CD14-positive monocyte (primary cell): ENCODE data around the gene PXDC1. TPM values are rescaled to one million over a fixed set of nuclear protein-coding genes. Genes with fewer than 3 reads are reported as not detected.

Experiments used
- DNase-seq, 3 donors: peaks; one replicate each; pipeline ENCODE4 v3.0.0-alpha.2; 2011 to 2022
- H2AFZ ChIP-seq: 2 replicates; pipeline ENCODE4 v1.6.0; 2012; ENCODE audit warnings: mild to moderate bottlenecking, low read depth, low read length, inconsistent platforms; ENCODE audit not compliant: insufficient read depth, poor library complexity, severe bottlenecking
- H3K27ac ChIP-seq, 2 donors: 1 replicate in 1 of 2; 2 replicates in 1 of 2; pipeline ENCODE4 v1.5.1; 2012 to 2013; ENCODE audit warnings: low read length in 2 of 2, control low read depth in 1 of 2, inconsistent platforms in 1 of 2, low read depth in 1 of 2, mild to moderate bottlenecking in 1 of 2
- H3K27me3 ChIP-seq, 2 donors: one replicate each; pipeline versions ENCODE4 v1.6.0 to v1.6.1; 2011 to 2013; ENCODE audit warnings: low read length in 2 of 2; ENCODE audit not compliant: control insufficient read depth in 2 of 2, insufficient read depth in 2 of 2
- H3K36me3 ChIP-seq, 2 donors: replicated peaks in 1 of 2; 1 replicate in 1 of 2; 2 replicates in 1 of 2; pipeline versions ENCODE4 v1.5.1 to v1.6.1; 2012 to 2013; ENCODE audit warnings: low read length in 2 of 2, control low read depth in 1 of 2, inconsistent platforms in 1 of 2, mild to moderate bottlenecking in 1 of 2; ENCODE audit not compliant: insufficient read depth in 2 of 2, control insufficient read depth in 1 of 2
- H3K4me1 ChIP-seq, 2 donors: 1 replicate in 1 of 2; 2 replicates in 1 of 2; pipeline versions ENCODE4 v1.5.1 to v1.6.1; 2012 to 2013; ENCODE audit warnings: low read length in 2 of 2, control low read depth in 1 of 2, inconsistent platforms in 1 of 2, mild to moderate bottlenecking in 1 of 2, moderate library complexity in 1 of 2; ENCODE audit not compliant: insufficient read depth in 2 of 2, control insufficient read depth in 1 of 2
- H3K4me2 ChIP-seq: replicated peaks from 2 replicates; pipeline ENCODE3; 2012; ENCODE audit warnings: low read length, moderate library complexity, mild to moderate bottlenecking; ENCODE audit not compliant: poor library complexity, severe bottlenecking; ENCODE audit errors: extremely low read depth
- H3K4me3 ChIP-seq, 3 experiments: fragments of 200-600 bp in 1 of 3; sonication (generic) in 1 of 3; replicated peaks in 1 of 3; 1 replicate in 2 of 3; 2 replicates in 1 of 3; pipeline ENCODE4 v1.5.1; 2011 to 2013; ENCODE audit warnings: low read length in 3 of 3, mild to moderate bottlenecking in 3 of 3, control low read depth in 2 of 3, low read depth in 2 of 3, inconsistent platforms in 1 of 3, moderate library complexity in 1 of 3
- H3K79me2 ChIP-seq: 2 replicates; pipeline ENCODE4 v1.6.0; 2012; ENCODE audit warnings: mild to moderate bottlenecking, control low read depth, inconsistent platforms, low read length, moderate library complexity; ENCODE audit not compliant: insufficient read depth
- H3K9ac ChIP-seq: 2 replicates; pipeline ENCODE4 v1.6.0; 2017; ENCODE audit warnings: low read length, mild to moderate bottlenecking; ENCODE audit not compliant: insufficient read depth, poor library complexity, severe bottlenecking
- H3K9me3 ChIP-seq, 2 donors: replicated peaks in 1 of 2; 1 replicate in 1 of 2; 2 replicates in 1 of 2; pipeline versions ENCODE4 v1.5.1 to v1.6.1; 2012 to 2013; ENCODE audit warnings: low read length in 2 of 2, control low read depth in 1 of 2; ENCODE audit not compliant: control insufficient read depth in 1 of 2, insufficient read depth in 1 of 2
- H4K20me1 ChIP-seq: 2 replicates; pipeline ENCODE4 v1.6.0; 2012; ENCODE audit warnings: mild to moderate bottlenecking, low read length, control low read depth, moderate library complexity; ENCODE audit not compliant: insufficient read depth
- H3K27ac Mint-ChIP-seq, 7 donors: one replicate each; pipeline ENCODE4 v1.8.0; 2020; ENCODE audit warnings: mild to moderate bottlenecking in 7 of 7, mixed read lengths in 7 of 7, moderate library complexity in 6 of 7, inconsistent platforms in 2 of 7
- H3K27me3 Mint-ChIP-seq, 3 donors: one replicate each; pipeline ENCODE4 v1.8.0; 2021 to 2022; ENCODE audit warnings: low read depth in 3 of 3, mild to moderate bottlenecking in 3 of 3, mixed read lengths in 3 of 3, moderate library complexity in 3 of 3, inconsistent platforms in 1 of 3
- H3K36me3 Mint-ChIP-seq, 2 donors: one replicate each; pipeline ENCODE4 v1.8.0; 2020; ENCODE audit warnings: mixed read lengths in 2 of 2, inconsistent platforms in 1 of 2, mild to moderate bottlenecking in 1 of 2
- H3K4me1 Mint-ChIP-seq: one replicate; pipeline ENCODE4 v1.8.0; 2020; ENCODE audit warnings: mild to moderate bottlenecking, mixed read lengths
- H3K4me3 Mint-ChIP-seq, 2 donors: one replicate each; pipeline ENCODE4 v1.8.0; 2020; ENCODE audit warnings: mild to moderate bottlenecking in 2 of 2, mixed read lengths in 2 of 2, moderate library complexity in 1 of 2
- H3K9me3 Mint-ChIP-seq, 7 donors: one replicate each; pipeline ENCODE4 v1.8.0; 2020 to 2022; ENCODE audit warnings: mixed read lengths in 7 of 7, mild to moderate bottlenecking in 6 of 7, moderate library complexity in 6 of 7, inconsistent platforms in 2 of 7
- WGBS: methylation state at CpG from one replicate; pipeline ENCODE4 v1.1.5; 2013; ENCODE audit warnings: missing lambda C conversion rate; ENCODE audit not compliant: insufficient coverage; 5-methylcytosine and 5-hydroxymethylcytosine counted together
- intact Hi-C, 2 donors: fragments of 100-400 bp; cut with micrococcal nuclease; formaldehyde crosslinking; loops; one replicate each; pipeline versions ENCODE4 v1.15.0 to v1.15.1; 2023
- polyA plus RNA-seq, 3 donors: library from polyadenylated mRNA; depleted of rRNA in 1 of 3; unstranded in 2 of 3; stranded (reverse) in 1 of 3; fragments of 300-500 nt in 2 of 3; fragments of >200 nt in 1 of 3; fragmentation: Illumina TruSeq in 2 of 3; gene quantifications; 1 replicate in 2 of 3; 2 replicates in 1 of 3; pipeline ENCODE4 v1.2.3, GENCODE V29; 2012 to 2021
- TF ChIP-seq, protein P1 (sequence below): fragments of 200-600 bp; IDR thresholded peaks from one replicate; pipeline ENCODE4 v1.8.0; 2022; ENCODE audit warnings: antibody characterized with exemption, mild to moderate bottlenecking

PXDC1 gene
- polyA plus RNA-seq, 3 donors: 0.48 to 0.92 (median 0.55) TPM

DNA sequence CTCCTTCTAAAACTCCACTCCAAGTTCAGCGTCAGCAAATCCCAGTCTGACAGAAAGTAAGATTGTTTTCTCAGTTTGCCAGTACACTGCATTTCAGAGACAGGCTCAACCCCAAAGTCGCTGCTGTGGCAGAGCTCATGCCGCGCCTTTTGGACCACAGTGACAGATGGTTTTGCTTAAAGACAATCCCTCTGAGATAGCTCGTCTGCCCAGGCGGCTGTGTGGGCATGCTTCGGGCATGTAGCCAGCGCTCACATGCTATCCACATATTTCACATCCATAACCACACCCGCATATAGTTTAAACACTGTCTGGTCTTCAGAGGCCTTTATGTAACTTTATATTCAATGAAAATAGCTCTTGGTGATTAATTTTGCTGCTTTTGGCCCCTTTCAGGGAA, 14.7 kb upstream of the PXDC1 start:
- Histone ChIP-seq H3K9ac (no peak overlapping the region), H2AFZ (no peak overlapping the region), H3K4me3 (no peak overlapping the region), H3K27ac (no peak overlapping the region), H3K36me3 (no peaks in the 10 kb centered on the region), H3K4me2 (no peak overlapping the region), H4K20me1 (no peaks in the 10 kb centered on the region), H3K79me2 (no peaks in the 10 kb centered on the region), H3K27me3 (peaks cover 0 to 2% of the 10 kb centered on the region in 2 donors), H3K4me1 (peaks cover 14 to 29% of the 10 kb centered on the region in 2 donors), H3K9me3 (no peaks in the 10 kb centered on the region)
- intact Hi-C loops: no loop called here
- no peak overlapping the region for H3K4me3 Mint-ChIP-seq
- TF ChIP-seq, protein P1, sequence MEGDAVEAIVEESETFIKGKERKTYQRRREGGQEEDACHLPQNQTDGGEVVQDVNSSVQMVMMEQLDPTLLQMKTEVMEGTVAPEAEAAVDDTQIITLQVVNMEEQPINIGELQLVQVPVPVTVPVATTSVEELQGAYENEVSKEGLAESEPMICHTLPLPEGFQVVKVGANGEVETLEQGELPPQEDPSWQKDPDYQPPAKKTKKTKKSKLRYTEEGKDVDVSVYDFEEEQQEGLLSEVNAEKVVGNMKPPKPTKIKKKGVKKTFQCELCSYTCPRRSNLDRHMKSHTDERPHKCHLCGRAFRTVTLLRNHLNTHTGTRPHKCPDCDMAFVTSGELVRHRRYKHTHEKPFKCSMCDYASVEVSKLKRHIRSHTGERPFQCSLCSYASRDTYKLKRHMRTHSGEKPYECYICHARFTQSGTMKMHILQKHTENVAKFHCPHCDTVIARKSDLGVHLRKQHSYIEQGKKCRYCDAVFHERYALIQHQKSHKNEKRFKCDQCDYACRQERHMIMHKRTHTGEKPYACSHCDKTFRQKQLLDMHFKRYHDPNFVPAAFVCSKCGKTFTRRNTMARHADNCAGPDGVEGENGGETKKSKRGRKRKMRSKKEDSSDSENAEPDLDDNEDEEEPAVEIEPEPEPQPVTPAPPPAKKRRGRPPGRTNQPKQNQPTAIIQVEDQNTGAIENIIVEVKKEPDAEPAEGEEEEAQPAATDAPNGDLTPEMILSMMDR: no peak
- H3K36me3 Mint-ChIP-seq: no peaks in the 10 kb centered on the region
- WGBS: 93% methylated on average over 7 of the region's 9 CpGs
- H3K4me1 Mint-ChIP-seq: peaks cover 25% of the 10 kb centered on the region
- H3K27ac Mint-ChIP-seq: no peak overlapping the region
- H3K27me3 Mint-ChIP-seq: peaks cover under 1 to 5% (median 2%) of the 10 kb centered on the region in 3 donors
- DNase-seq: no peak
- H3K9me3 Mint-ChIP-seq: peaks cover 0 to 1% (median 0%) of the 10 kb centered on the region in 7 donors

DNA sequence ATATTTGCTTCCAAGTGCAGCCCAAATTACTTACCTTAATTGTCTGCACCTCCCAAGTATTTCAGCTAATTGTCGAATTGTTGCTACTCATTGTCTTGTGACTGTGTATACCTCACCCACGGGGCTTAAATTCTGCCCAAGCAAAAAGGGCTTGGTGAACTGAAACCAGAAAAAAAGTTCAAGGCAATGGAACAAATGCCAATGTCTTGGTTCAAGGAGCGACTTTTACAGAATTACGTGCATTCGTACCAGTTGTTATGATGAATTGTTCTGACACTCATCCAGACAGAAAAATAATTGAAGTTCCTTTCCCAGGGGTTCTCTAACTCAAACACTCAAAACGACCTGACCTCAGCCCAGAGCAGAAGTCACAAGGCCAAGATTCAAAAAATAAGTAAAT, 13.9 kb upstream of the PXDC1 start:
- TF ChIP-seq, protein P1: no peak
- Histone ChIP-seq H3K9ac (no peak overlapping the region), H3K79me2 (no peaks in the 10 kb centered on the region), H3K4me3 (no peak overlapping the region), H3K4me2 (no peak overlapping the region), H3K36me3 (no peaks in the 10 kb centered on the region), H2AFZ (no peak overlapping the region), H3K27ac (no peak overlapping the region), H3K27me3 (peaks cover 0 to under 1% of the 10 kb centered on the region in 2 donors), H4K20me1 (no peaks in the 10 kb centered on the region), H3K9me3 (no peaks in the 10 kb centered on the region), H3K4me1 (peaks cover 14 to 29% of the 10 kb centered on the region in 2 donors)
- intact Hi-C loops: no loop called here
- WGBS: 94% methylated on average over 4 of the region's 6 CpGs
- Mint-ChIP-seq H3K4me3 (no peak overlapping the region), H3K9me3 (no peaks in the 10 kb centered on the region), H3K27me3 (peaks cover 2 to 4% (median 2%) of the 10 kb centered on the region in 3 donors), H3K4me1 (peaks cover 25% of the 10 kb centered on the region), H3K27ac (no peak overlapping the region), H3K36me3 (no peaks in the 10 kb centered on the region)
- DNase-seq: no peak
